ENCODE results near the gene CLIP2.

Gene CLIP2

GRCh38 chr7:74449809-74450397 lies 160.7 kb downstream of the CLIP2 start:
- DNase-seq = no peak

- no peak for DNase-seq
Measured at GRCh38 chr7:74452748-74453321, 163.6 kb downstream of the CLIP2 start.

GRCh38 chr7:74453322-74454011 lies 164.3 kb downstream of the CLIP2 start, which contains the start of gene GTF2IRD1:
GTF2IRD1 (plus strand) TSS chr7:74453906; CDS start chr7:74508081, 54,175 bp downstream.
- peak; percentile 61 for DNase-seq

- DNase-seq = no peak
Measured at GRCh38 chr7:74454021-74454924, 165.1 kb downstream of the CLIP2 start.

- no peak for DNase-seq
Measured at GRCh38 chr7:74454925-74455288, 165.7 kb downstream of the CLIP2 start.

GRCh38 chr7:74455291-74455804 lies 166.1 kb downstream of the CLIP2 start:
- DNase-seq = no peak
